ENCODE results near the gene ABCB9. TPM values are rescaled to one million over a fixed set of nuclear protein-coding genes. Genes with fewer than 3 reads are reported as not detected.

The ABCB9 gene
- total and polyA plus RNA-seq, 2 experiments from 2014 or later, result 9.7 to 10.0 TPM

- Histone ChIP-seq H3K4me3 (no peak overlapping the region), H3K4me1 (ENCODE audit: low read depth) (no peaks in the 10 kb centered on the region), H3K36me3 (no peaks in the 10 kb centered on the region), H3K27ac (no peak overlapping the region), H3K27me3 (no peaks in the 10 kb centered on the region), H3K9me3 (ENCODE audit: low read depth) (no peaks in the 10 kb centered on the region)
- TF ChIP-seq, protein P1, sequence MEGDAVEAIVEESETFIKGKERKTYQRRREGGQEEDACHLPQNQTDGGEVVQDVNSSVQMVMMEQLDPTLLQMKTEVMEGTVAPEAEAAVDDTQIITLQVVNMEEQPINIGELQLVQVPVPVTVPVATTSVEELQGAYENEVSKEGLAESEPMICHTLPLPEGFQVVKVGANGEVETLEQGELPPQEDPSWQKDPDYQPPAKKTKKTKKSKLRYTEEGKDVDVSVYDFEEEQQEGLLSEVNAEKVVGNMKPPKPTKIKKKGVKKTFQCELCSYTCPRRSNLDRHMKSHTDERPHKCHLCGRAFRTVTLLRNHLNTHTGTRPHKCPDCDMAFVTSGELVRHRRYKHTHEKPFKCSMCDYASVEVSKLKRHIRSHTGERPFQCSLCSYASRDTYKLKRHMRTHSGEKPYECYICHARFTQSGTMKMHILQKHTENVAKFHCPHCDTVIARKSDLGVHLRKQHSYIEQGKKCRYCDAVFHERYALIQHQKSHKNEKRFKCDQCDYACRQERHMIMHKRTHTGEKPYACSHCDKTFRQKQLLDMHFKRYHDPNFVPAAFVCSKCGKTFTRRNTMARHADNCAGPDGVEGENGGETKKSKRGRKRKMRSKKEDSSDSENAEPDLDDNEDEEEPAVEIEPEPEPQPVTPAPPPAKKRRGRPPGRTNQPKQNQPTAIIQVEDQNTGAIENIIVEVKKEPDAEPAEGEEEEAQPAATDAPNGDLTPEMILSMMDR (IDR thresholded peaks at IDR 0.05; ENCODE audit: low read depth, low read length), result no peak
- DNase-seq (ENCODE audit: low read depth in 1 of 2, low spot score in 1 of 2), result no peak
These were observed 34.3 kb upstream of the ABCB9 start for GRCh38 chr12:123000578-123000977.

- DNase-seq (ENCODE audit: low read depth in 1 of 2, low spot score in 1 of 2), result no peak
- Histone ChIP-seq H3K27me3 (no peaks in the 10 kb centered on the region), H3K9me3 (ENCODE audit: low read depth) (no peaks in the 10 kb centered on the region), H3K36me3 (no peaks in the 10 kb centered on the region), H3K4me1 (ENCODE audit: low read depth) (no peaks in the 10 kb centered on the region), H3K4me3 (no peak overlapping the region), H3K27ac (no peak overlapping the region)
- TF ChIP-seq, protein P1 (IDR thresholded peaks at IDR 0.05; ENCODE audit: low read depth, low read length), result no peak
These were observed 33.7 kb upstream of the ABCB9 start for GRCh38 chr12:122999986-123000420.

- no peaks in the 10 kb centered on the region for H3K9me3 ChIP-seq (ENCODE audit: low read depth)
- no peak for DNase-seq (ENCODE audit: low read depth in 1 of 2, low spot score in 1 of 2)
- no peak overlapping the region for H3K27ac ChIP-seq
- no peak overlapping the region for H3K4me3 ChIP-seq
- H3K27me3 ChIP-seq, result no peaks in the 10 kb centered on the region
- no peaks in the 10 kb centered on the region for H3K36me3 ChIP-seq
- no peaks in the 10 kb centered on the region for H3K4me1 ChIP-seq (ENCODE audit: low read depth)
- TF ChIP-seq, protein P1 (IDR thresholded peaks at IDR 0.05; ENCODE audit: low read depth, low read length), result no peak
These were observed 33.1 kb upstream of the ABCB9 start for GRCh38 chr12:122999196-122999946.

- no peaks in the 10 kb centered on the region for H3K27me3 ChIP-seq
- H3K4me1 ChIP-seq (ENCODE audit: low read depth), result no peaks in the 10 kb centered on the region
- H3K9me3 ChIP-seq (ENCODE audit: low read depth), result no peaks in the 10 kb centered on the region
- no peak overlapping the region for H3K27ac ChIP-seq
- no peaks in the 10 kb centered on the region for H3K36me3 ChIP-seq
- H3K4me3 ChIP-seq, result no peak overlapping the region
- TF ChIP-seq, protein P1 (IDR thresholded peaks at IDR 0.05; ENCODE audit: low read depth, low read length), result no peak
- no peak for DNase-seq (ENCODE audit: low read depth in 1 of 2, low spot score in 1 of 2)
These were observed 32.1 kb upstream of the ABCB9 start for GRCh38 chr12:122998316-122998715.

GRCh38 chr12:122997343-122998250, 31.3 kb upstream of the ABCB9 start:
- Histone ChIP-seq H3K36me3 (no peaks in the 10 kb centered on the region), H3K9me3 (ENCODE audit: low read depth) (no peaks in the 10 kb centered on the region), H3K4me3 (no peak overlapping the region), H3K27me3 (no peaks in the 10 kb centered on the region), H3K27ac (no peak overlapping the region), H3K4me1 (ENCODE audit: low read depth) (no peaks in the 10 kb centered on the region)
- no peak for DNase-seq (ENCODE audit: low read depth in 1 of 2, low spot score in 1 of 2)
- TF ChIP-seq, protein P1 (IDR thresholded peaks at IDR 0.05; ENCODE audit: low read depth, low read length), result no peak

All from cardiac muscle cell (in vitro differentiated cells and primary cell).